Fibroblast of lung (primary cell): ENCODE data around the gene HS1BP3.

ENCODE experiments used
- CTCF ChIP-seq, 2 donors: IDR thresholded peaks in 1 of 2; conservative IDR thresholded peaks in 1 of 2; 1 replicate in 1 of 2; 2 replicates in 1 of 2; pipeline ENCODE4 v1.5.1; 2011 to 2012; ENCODE audit warnings: low read length in 2 of 2, control low read depth in 1 of 2, inconsistent platforms in 1 of 2, low read depth in 1 of 2, mild to moderate bottlenecking in 1 of 2
- EZH2 ChIP-seq: IDR thresholded peaks from 2 replicates; pipeline ENCODE4 v1.5.1; 2012; ENCODE audit warnings: low read length, control low read depth, mild to moderate bottlenecking; ENCODE audit errors: missing control alignments

- no peak for TF ChIP-seq CTCF (conservative IDR thresholded peaks at IDR 0.05 in 1 of 2, IDR thresholded peaks at IDR 0.05 in 1 of 2; ENCODE audit: low read depth in 1 of 2, low read length in 2 of 2)
- no peak for TF ChIP-seq EZH2
Measured at GRCh38 chr2:20631617-20632307, 19.1 kb downstream of the HS1BP3 start.
